GM10248 (cell line): ENCODE results near the gene ACADL.
A peak's percentile ranks its signal among the peaks of the same experiment; 100 is the strongest.

Experiments
- CTCF ChIA-PET: fragments of 300-600 bp; sonication (Branson Sonifier 250); formaldehyde crosslinking; extraction: SDS; loops from one replicate; lab custom pipeline; 2021; ENCODE audit warnings: antibody characterized with exemption; lab: Yijun Ruan, JAX
- POLR2A ChIA-PET: fragments of 350-650 bp; sonication (Branson Sonifier 250); formaldehyde crosslinking; extraction: SDS; loops from one replicate; lab custom pipeline; 2020; ENCODE audit warnings: antibody characterized with exemption; lab: Yijun Ruan, JAX
- DNase-seq: peaks from one replicate; pipeline ENCODE4 v3.0.0; 2012; ENCODE audit errors: extremely low spot score
- TF ChIP-seq, protein P1 (sequence below): IDR thresholded peaks from 2 replicates; pipeline ENCODE4 v1.5.1; 2012; ENCODE audit warnings: mild to moderate bottlenecking, low read depth; ENCODE audit errors: extremely low read depth, missing control alignments, control extremely low read depth

ACADL gene

DNA sequence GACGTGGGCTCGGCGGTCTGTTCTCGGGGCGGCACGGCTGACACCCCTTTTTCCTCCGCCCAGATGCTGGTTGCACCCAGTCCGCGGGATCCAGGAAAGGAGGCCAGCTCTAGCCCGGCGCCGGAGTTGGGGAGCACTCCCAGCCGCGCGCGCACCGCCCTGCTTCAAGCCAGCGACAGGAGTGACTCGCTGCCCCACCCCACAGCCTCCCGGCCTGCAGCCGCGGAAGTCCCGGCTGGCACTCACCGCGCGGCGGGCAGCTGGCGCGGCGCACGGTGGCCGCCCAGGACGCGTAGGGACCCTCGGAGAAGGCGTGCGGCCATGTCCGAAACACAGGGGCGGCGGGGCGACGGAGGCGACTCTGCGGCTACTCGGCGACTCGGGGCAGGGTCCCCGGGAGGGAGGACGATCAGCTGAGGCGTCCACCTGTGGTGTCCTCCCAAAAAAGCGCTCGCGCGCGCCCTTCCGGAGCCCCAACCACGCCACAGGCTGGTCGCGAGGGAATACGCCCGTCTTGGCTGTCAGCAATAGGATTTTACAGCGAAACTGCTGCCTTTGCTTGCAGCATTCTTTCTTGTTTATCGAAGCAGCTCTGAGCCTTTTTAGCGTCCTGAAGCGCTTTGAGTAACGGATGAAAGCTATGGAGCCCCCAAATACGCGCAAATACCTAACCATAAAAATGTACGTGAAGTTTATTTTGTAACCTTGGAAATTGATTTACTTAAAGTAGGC is at the start of gene ACADL:
Gene ACADL (minus strand): TSS at position 507 of the 732 bp plus-strand sequence. CDS start 184 bp downstream, at position 323.
- TF ChIP-seq, protein P1, sequence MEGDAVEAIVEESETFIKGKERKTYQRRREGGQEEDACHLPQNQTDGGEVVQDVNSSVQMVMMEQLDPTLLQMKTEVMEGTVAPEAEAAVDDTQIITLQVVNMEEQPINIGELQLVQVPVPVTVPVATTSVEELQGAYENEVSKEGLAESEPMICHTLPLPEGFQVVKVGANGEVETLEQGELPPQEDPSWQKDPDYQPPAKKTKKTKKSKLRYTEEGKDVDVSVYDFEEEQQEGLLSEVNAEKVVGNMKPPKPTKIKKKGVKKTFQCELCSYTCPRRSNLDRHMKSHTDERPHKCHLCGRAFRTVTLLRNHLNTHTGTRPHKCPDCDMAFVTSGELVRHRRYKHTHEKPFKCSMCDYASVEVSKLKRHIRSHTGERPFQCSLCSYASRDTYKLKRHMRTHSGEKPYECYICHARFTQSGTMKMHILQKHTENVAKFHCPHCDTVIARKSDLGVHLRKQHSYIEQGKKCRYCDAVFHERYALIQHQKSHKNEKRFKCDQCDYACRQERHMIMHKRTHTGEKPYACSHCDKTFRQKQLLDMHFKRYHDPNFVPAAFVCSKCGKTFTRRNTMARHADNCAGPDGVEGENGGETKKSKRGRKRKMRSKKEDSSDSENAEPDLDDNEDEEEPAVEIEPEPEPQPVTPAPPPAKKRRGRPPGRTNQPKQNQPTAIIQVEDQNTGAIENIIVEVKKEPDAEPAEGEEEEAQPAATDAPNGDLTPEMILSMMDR, result no peak
- peak; percentile 19 for DNase-seq
- CTCF ChIA-PET, result interaction anchor here (1.4 to 1.5 kb wide), 2 partner anchors 9 kb away, joined by 3 to 5 read pairs; no protein-coding TSS in a partner anchor
- POLR2A ChIA-PET, result no interaction called here

- TF ChIP-seq, protein P1, result no peak
- no peak for DNase-seq
- ChIA-PET POLR2A (no interaction called here), CTCF (no interaction called here)
Measured at GRCh38 chr2:210271300-210271699, 46.1 kb upstream of the ACADL start.

- ChIA-PET CTCF (no interaction called here), POLR2A (no interaction called here)
- no peak for DNase-seq
- TF ChIP-seq, protein P1, result no peak
Measured at GRCh38 chr2:210269148-210269547, 43.9 kb upstream of the ACADL start.

- TF ChIP-seq, protein P1, result no peak
- CTCF ChIA-PET, result interaction anchor here (1.0 kb wide), 1 partner anchor 22 kb away, joined by 3 read pairs; no protein-coding TSS in a partner anchor
- DNase-seq, result no peak
- POLR2A ChIA-PET, result no interaction called here
Measured at GRCh38 chr2:210268281-210268680, 43.0 kb upstream of the ACADL start.

DNA sequence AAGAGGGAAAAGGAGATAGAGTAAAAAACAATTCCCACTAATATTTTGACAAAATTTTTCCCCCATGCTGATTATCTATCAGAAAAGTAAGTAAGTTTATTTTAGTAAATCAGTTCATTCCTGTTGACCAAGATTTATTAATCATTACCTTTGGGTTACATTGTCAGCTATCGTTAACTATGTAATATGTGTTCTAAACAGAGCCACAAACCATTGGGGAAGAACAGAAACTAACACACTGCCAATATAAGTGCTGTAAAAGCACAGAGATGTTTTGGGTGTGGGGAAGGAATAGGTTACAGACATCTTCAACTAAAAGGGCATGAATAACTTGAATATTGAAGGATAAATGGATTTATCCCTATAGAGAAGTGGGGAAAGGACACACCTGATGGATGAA is 42.5 kb upstream of the ACADL start:
- CTCF ChIA-PET, result interaction anchor here (1.0 to 1.3 kb wide), 2 partner anchors 10 to 23 kb away, joined by 3 to 4 read pairs; no protein-coding TSS in a partner anchor
- TF ChIP-seq, protein P1, result no peak
- DNase-seq, result no peak
- POLR2A ChIA-PET, result no interaction called here

DNA sequence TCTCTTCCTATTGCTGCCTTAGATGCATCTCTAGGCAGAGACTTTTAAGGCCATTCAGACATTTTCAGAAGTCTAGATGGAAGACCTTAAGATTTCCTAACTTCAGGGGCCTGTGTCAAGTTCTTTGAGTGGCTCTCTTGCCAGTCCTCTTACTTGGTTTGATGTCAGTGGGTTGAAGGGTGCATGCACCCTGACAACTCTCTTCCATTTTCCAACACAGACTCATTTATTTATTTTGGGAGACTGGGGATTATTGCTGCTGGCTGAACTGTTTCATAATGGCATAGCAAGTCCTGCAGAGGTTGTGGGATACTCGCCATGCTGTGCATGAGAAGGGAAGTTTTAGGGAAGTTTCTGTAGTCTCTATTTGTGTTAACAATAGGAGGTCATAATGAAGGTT is 39.0 kb upstream of the ACADL start:
- CTCF ChIA-PET, result no interaction called here
- POLR2A ChIA-PET, result no interaction called here
- no peak for DNase-seq
- TF ChIP-seq, protein P1, result no peak
